Measurements from ENCODE around the gene P2RX1. TPM values are rescaled to one million over a fixed set of nuclear protein-coding genes. Genes with fewer than 3 reads are reported as not detected.
A peak's percentile ranks its signal among the peaks of the same experiment; 100 is the strongest.

The P2RX1 gene
- total RNA-seq, 2 experiments from 2014 or later: 0.34 to 1.0 TPM

- Mint-ChIP-seq H3K4me1 (ENCODE audit: low read depth) (peaks cover 84% of the 10 kb centered on the region), H3K4me3 (peak overlapping the region; percentile 83), H3K9me3 (no peaks in the 10 kb centered on the region), H3K27me3 (no peaks in the 10 kb centered on the region), H3K36me3 (ENCODE audit: low read depth) (peaks cover 66% of the 10 kb centered on the region), H3K27ac (peak overlapping the region; percentile 79)
- Histone ChIP-seq H3K9me3 (ENCODE audit: control insufficient read depth in 1 of 2, insufficient read depth in 1 of 2, low read length in 2 of 2) (no peaks in the 10 kb centered on the region), H3K4me3 (ENCODE audit: low read length) (no peak overlapping the region), H3K27ac (ENCODE audit: low read depth in 1 of 2, low read length in 2 of 2) (peak overlapping the region in 1 of 2 donors; percentile 48), H3K4me1 (ENCODE audit: insufficient read depth, low read length) (peaks cover 84% of the 10 kb centered on the region), H3K27me3 (ENCODE audit: control insufficient read depth in 1 of 2, insufficient read depth in 2 of 2, low read length in 2 of 2) (no peaks in the 10 kb centered on the region), H3K36me3 (ENCODE audit: insufficient read depth, low read length) (peaks cover 41% of the 10 kb centered on the region)
- no peak for TF ChIP-seq CTCF (IDR thresholded peaks at IDR 0.05)
- DNase-seq (peak in 2 of 14 experiments; percentile 53 to 66), ATAC-seq (ENCODE audit: poor library complexity) (no peak)
- ChIA-PET POLR2A (interaction anchor here (1.7 to 5.6 kb wide), 3 partner anchors 15 to 182 kb away, joined by 5 to 40 read pairs (median 5); partner anchors contain the start of genes CYB5D2 and ZZEF1), CTCF (interaction anchor here (0.7 kb wide), 1 partner anchor 48 kb away, joined by 4 read pairs; no protein-coding TSS in a partner anchor)
- intact Hi-C loops (cut with DNase I, micrococcal nuclease): loop anchor here in 1 of 2 experiments (5.0 kb wide), 2 partner anchors 48 to 182 kb away; partner anchors contain the start of genes CYB5D2 and ZZEF1
These were observed 44.5 kb upstream of the P2RX1 start for GRCh38 chr17:3960764-3961163.

GRCh38 chr17:3959921-3960601 lies 43.8 kb upstream of the P2RX1 start:
- no peak for TF ChIP-seq CTCF (IDR thresholded peaks at IDR 0.05)
- H3K27me3 Mint-ChIP-seq: no peaks in the 10 kb centered on the region
- ChIA-PET POLR2A (no interaction called here), CTCF (no interaction called here)
- DNase-seq (no peak), ATAC-seq (ENCODE audit: poor library complexity) (no peak)
- peaks cover 47% of the 10 kb centered on the region for H3K36me3 ChIP-seq (ENCODE audit: insufficient read depth, low read length)
- H3K27ac Mint-ChIP-seq: peak overlapping the region; percentile 79
- H3K9me3 ChIP-seq (ENCODE audit: control insufficient read depth in 1 of 2, insufficient read depth in 1 of 2, low read length in 2 of 2): no peaks in the 10 kb centered on the region
- H3K4me3 ChIP-seq (ENCODE audit: low read length): no peak overlapping the region
- H3K27me3 ChIP-seq (ENCODE audit: control insufficient read depth in 1 of 2, insufficient read depth in 2 of 2, low read length in 2 of 2): no peaks in the 10 kb centered on the region
- H3K4me3 Mint-ChIP-seq: peak overlapping the region; percentile 83
- peaks cover 77% of the 10 kb centered on the region for H3K4me1 Mint-ChIP-seq (ENCODE audit: low read depth)
- no peaks in the 10 kb centered on the region for H3K9me3 Mint-ChIP-seq
- H3K27ac ChIP-seq (ENCODE audit: low read depth in 1 of 2, low read length in 2 of 2): peak overlapping the region; percentile 29 to 48
- peaks cover 64% of the 10 kb centered on the region for H3K36me3 Mint-ChIP-seq (ENCODE audit: low read depth)
- intact Hi-C loops (cut with DNase I, micrococcal nuclease): loop anchor here in 1 of 2 experiments (5.0 kb wide), 2 partner anchors 48 to 182 kb away; partner anchors contain the start of genes CYB5D2 and ZZEF1
- peaks cover 84% of the 10 kb centered on the region for H3K4me1 ChIP-seq (ENCODE audit: insufficient read depth, low read length)

GRCh38 chr17:3959295-3959899 lies 43.1 kb upstream of the P2RX1 start:
- Mint-ChIP-seq H3K27me3 (no peaks in the 10 kb centered on the region), H3K36me3 (ENCODE audit: low read depth) (peaks cover 59% of the 10 kb centered on the region), H3K4me1 (ENCODE audit: low read depth) (peaks cover 72% of the 10 kb centered on the region), H3K9me3 (no peaks in the 10 kb centered on the region), H3K4me3 (no peak overlapping the region), H3K27ac (peak overlapping the region; percentile 79)
- intact Hi-C loops (cut with DNase I, micrococcal nuclease): no loop called here
- no peaks in the 10 kb centered on the region for H3K27me3 ChIP-seq (ENCODE audit: control insufficient read depth in 1 of 2, insufficient read depth in 2 of 2, low read length in 2 of 2)
- DNase-seq: peak in 1 of 14 experiments; percentile 20
- CTCF ChIA-PET: no interaction called here
- H3K9me3 ChIP-seq (ENCODE audit: control insufficient read depth in 1 of 2, insufficient read depth in 1 of 2, low read length in 2 of 2): no peaks in the 10 kb centered on the region
- peak overlapping the region in 1 of 2 donors; percentile 21 for H3K27ac ChIP-seq (ENCODE audit: low read depth in 1 of 2, low read length in 2 of 2)
- H3K4me1 ChIP-seq (ENCODE audit: insufficient read depth, low read length): peaks cover 79% of the 10 kb centered on the region
- no peak overlapping the region for H3K4me3 ChIP-seq (ENCODE audit: low read length)
- POLR2A ChIA-PET: no interaction called here
- H3K36me3 ChIP-seq (ENCODE audit: insufficient read depth, low read length): peaks cover 52% of the 10 kb centered on the region
- no peak for ATAC-seq (ENCODE audit: poor library complexity)
- TF ChIP-seq CTCF (IDR thresholded peaks at IDR 0.05): no peak
